Mesenchymal stem cell (in vitro differentiated cells and primary cell): ENCODE data around the gene FAM168B.
A peak's percentile ranks its signal among the peaks of the same experiment; 100 is the strongest.

Experiments
- DNase-seq: peaks from one replicate; pipeline ENCODE4 v3.0.0-alpha.2; 2013
- H2AFZ ChIP-seq: one replicate; pipeline ENCODE4 v1.6.1; 2013; ENCODE audit warnings: low read depth, mild to moderate bottlenecking, control low read depth, inconsistent platforms, low read length, moderate library complexity
- H2AK5ac ChIP-seq: 2 replicates; pipeline ENCODE4 v1.6.1; 2013; ENCODE audit warnings: low read length, moderate library complexity, mild to moderate bottlenecking, inconsistent platforms; ENCODE audit not compliant: severe bottlenecking
- H2BK120ac ChIP-seq: one replicate; pipeline ENCODE4 v1.6.1; 2013; ENCODE audit warnings: low read depth, mild to moderate bottlenecking, inconsistent platforms, low read length, moderate library complexity
- H2BK12ac ChIP-seq, 2 experiments: one replicate each; pipeline ENCODE4 v1.6.1; 2013; ENCODE audit warnings: inconsistent platforms in 2 of 2, low read length in 2 of 2, mild to moderate bottlenecking in 2 of 2, moderate library complexity in 2 of 2, control low read depth in 1 of 2
- H2BK15ac ChIP-seq: one replicate; pipeline ENCODE4 v1.6.1; 2013; ENCODE audit warnings: mild to moderate bottlenecking, low read depth, inconsistent platforms; ENCODE audit not compliant: poor library complexity, severe bottlenecking
- H2BK5ac ChIP-seq: 2 replicates; pipeline ENCODE4 v1.6.1; 2013; ENCODE audit warnings: low read depth, mild to moderate bottlenecking, low read length, control low read depth, inconsistent platforms; ENCODE audit not compliant: poor library complexity, severe bottlenecking
- H3K14ac ChIP-seq, 2 experiments: one replicate each; pipeline ENCODE4 v1.6.1; 2013; ENCODE audit warnings: inconsistent platforms in 2 of 2, low read length in 2 of 2, control low read depth in 1 of 2, mild to moderate bottlenecking in 1 of 2, moderate library complexity in 1 of 2
- H3K18ac ChIP-seq, 2 experiments: one replicate each; pipeline ENCODE4 v1.6.1; 2013; ENCODE audit warnings: inconsistent platforms in 2 of 2, low read length in 2 of 2, control low read depth in 1 of 2, low read depth in 1 of 2, mild to moderate bottlenecking in 1 of 2
- H3K23ac ChIP-seq, 2 experiments: one replicate each; pipeline ENCODE4 v1.6.1; 2013; ENCODE audit warnings: inconsistent platforms in 2 of 2, low read length in 2 of 2, mild to moderate bottlenecking in 2 of 2, moderate library complexity in 2 of 2, control low read depth in 1 of 2
- H3K27ac ChIP-seq: 2 replicates; pipeline ENCODE4 v1.5.1; 2013; ENCODE audit warnings: mild to moderate bottlenecking, moderate library complexity, low read length, control low read depth, inconsistent platforms; ENCODE audit not compliant: poor library complexity, severe bottlenecking
- H3K27me3 ChIP-seq, 2 experiments: 2 replicates each; pipeline versions ENCODE4 v1.6.1 to v1.7.0; 2013; ENCODE audit warnings: low read length in 2 of 2, mild to moderate bottlenecking in 2 of 2, moderate library complexity in 2 of 2, control low read depth in 1 of 2, inconsistent platforms in 1 of 2; ENCODE audit not compliant: control insufficient read depth in 1 of 2, insufficient read depth in 1 of 2
- H3K36me3 ChIP-seq, 2 experiments: 2 replicates each; pipeline versions ENCODE4 v1.6.1 to v1.7.0; 2013; ENCODE audit warnings: low read length in 2 of 2, control low read depth in 1 of 2, inconsistent platforms in 1 of 2, low read depth in 1 of 2, mild to moderate bottlenecking in 1 of 2; ENCODE audit not compliant: insufficient read depth in 2 of 2, control insufficient read depth in 1 of 2
- H3K4ac ChIP-seq, 2 experiments: one replicate each; pipeline ENCODE4 v1.6.1; 2013; ENCODE audit warnings: inconsistent platforms in 2 of 2, low read length in 2 of 2, mild to moderate bottlenecking in 2 of 2, moderate library complexity in 2 of 2, control low read depth in 1 of 2, low read depth in 1 of 2
- H3K4me1 ChIP-seq: 2 replicates; pipeline ENCODE4 v1.6.1; 2013; ENCODE audit warnings: low read depth, low read length, control low read depth; ENCODE audit not compliant: control insufficient read depth, insufficient read depth
- H3K4me2 ChIP-seq: 2 replicates; pipeline ENCODE4 v1.6.1; 2013; ENCODE audit warnings: low read length, mild to moderate bottlenecking, inconsistent platforms; ENCODE audit not compliant: poor library complexity, severe bottlenecking
- H3K4me3 ChIP-seq, 2 experiments: 2 replicates each; pipeline versions ENCODE4 v1.5.1 to v1.7.0; 2013; ENCODE audit warnings: low read length in 2 of 2, mild to moderate bottlenecking in 2 of 2, control low read depth in 1 of 2, low read depth in 1 of 2; ENCODE audit not compliant: insufficient read depth in 1 of 2
- H3K79me1 ChIP-seq: replicated peaks from 2 replicates; pipeline ENCODE4 v1.6.1; 2013; ENCODE audit warnings: mild to moderate bottlenecking, control low read depth, low read length, inconsistent platforms; ENCODE audit not compliant: poor library complexity, severe bottlenecking
- H3K9ac ChIP-seq: 2 replicates; pipeline ENCODE4 v1.7.0; 2013; ENCODE audit warnings: mild to moderate bottlenecking, low read length, moderate library complexity
- H3K9me3 ChIP-seq: 2 replicates; pipeline ENCODE4 v1.7.0; 2013; ENCODE audit warnings: mild to moderate bottlenecking, low read length; ENCODE audit not compliant: control insufficient read depth
- H4K8ac ChIP-seq: one replicate; pipeline ENCODE4 v1.6.1; 2013; ENCODE audit warnings: inconsistent platforms, mild to moderate bottlenecking, low read length, moderate library complexity
- H4K91ac ChIP-seq: one replicate; pipeline ENCODE4 v1.6.1; 2013; ENCODE audit warnings: mild to moderate bottlenecking, low read length, inconsistent platforms
- WGBS: methylation state at CpG from one replicate; pipeline ENCODE4 v1.1.7; 2013; ENCODE audit warnings: mixed read lengths; 5-methylcytosine and 5-hydroxymethylcytosine counted together

The FAM168B gene

DNA sequence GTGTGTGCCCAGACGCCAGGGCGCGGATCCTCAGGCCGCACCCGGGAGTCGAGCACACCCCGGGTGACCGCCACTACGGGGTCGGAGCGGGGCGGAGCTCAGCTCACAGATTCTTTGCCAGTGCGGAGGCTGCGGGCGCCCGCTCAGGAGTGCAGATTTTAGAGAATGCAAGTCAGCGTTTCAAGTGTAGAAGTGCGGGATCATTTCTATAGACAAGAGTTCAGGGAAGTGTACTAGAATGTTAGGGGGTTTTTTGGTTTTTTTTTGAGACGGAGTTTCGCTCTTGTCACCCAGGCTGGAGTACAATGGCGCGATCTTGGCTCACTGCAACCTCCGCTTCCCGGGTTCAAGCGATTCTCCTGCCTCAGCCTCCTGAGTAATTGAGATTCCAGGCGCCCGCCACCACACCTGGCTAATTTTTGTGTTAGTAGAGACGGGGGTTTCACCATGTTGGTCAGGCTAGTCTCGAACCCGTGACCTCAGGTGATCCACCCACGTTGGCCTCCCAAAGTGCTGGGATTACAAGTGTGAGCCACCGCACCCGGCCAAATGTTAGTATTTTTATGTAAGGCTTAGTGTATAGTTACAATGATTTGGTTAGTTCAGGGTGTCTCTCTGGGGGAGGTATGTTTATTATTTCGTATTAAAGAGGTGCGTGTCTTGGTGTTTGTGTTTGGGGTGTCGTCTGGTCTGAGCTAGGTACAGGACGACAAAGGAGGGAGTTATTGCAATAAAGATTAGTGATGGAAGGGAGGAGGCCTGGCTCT lies 619 bp upstream of the FAM168B start:
- Histone ChIP-seq H3K27ac (peak overlapping the region; percentile 70), H3K4me1 (peaks cover 3% of the 10 kb centered on the region), H2AFZ (no peak overlapping the region), H3K9me3 (no peaks in the 10 kb centered on the region), H3K23ac (no peak overlapping the region), H2AK5ac (peak overlapping the region; percentile 57), H3K79me1 (no peaks in the 10 kb centered on the region), H3K36me3 (peaks cover 3 to 10% of the 10 kb centered on the region in 2 experiments), H2BK120ac (no peak overlapping the region), H3K4ac (peak overlapping the region in 1 of 2 experiments; percentile 61), H3K4me2 (peak overlapping the region; percentile 68), H2BK15ac (no peak overlapping the region), H4K91ac (no peak overlapping the region), H3K9ac (peak overlapping the region; percentile 89), H3K18ac (peak overlapping the region in 1 of 2 experiments; percentile 24), H4K8ac (no peak overlapping the region), H2BK12ac (no peak overlapping the region), H2BK5ac (peak overlapping the region; percentile 3), H3K27me3 (no peaks in the 10 kb centered on the region), H3K4me3 (peak overlapping the region; percentile 62 to 78), H3K14ac (peak overlapping the region in 1 of 2 experiments; percentile 48)
- WGBS: 15% methylated on average over 37 of the region's 37 CpGs
- DNase-seq: peak; percentile 81

DNA sequence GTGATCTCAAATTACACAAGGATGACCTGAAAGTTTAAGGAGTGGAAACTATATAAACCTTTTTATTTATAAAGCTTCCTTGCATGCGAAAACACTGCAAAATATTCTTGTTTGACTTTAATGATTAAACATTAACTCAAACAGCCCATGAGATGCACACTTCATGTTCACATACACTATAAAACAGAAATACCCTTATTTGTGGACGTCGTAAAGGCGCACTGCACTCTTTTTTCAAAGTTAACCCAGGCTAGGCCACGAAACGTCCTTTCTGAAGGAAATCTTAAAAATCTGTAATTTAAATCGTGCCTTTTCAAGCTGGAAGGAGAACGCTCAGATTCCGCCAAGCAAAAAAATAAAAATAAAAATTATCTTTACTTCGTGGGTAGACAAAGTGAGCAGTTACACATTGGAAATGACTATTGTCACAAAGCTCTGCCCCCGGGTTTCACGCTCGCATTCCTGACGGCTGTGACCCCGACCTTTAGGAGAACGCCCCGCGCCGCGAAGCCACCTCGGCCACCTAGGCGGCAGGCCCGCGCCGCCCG lies 728 bp downstream of the FAM168B start:
- Histone ChIP-seq H2BK12ac (peak overlapping the region in 1 of 2 experiments; percentile 25), H2BK15ac (no peak overlapping the region), H3K36me3 (peaks cover 15 to 17% of the 10 kb centered on the region in 2 experiments), H3K4me2 (peak overlapping the region; percentile 38), H2AFZ (peak overlapping the region; percentile 71), H2BK120ac (peak overlapping the region; percentile 95), H2BK5ac (peak overlapping the region; percentile 82), H2AK5ac (peak overlapping the region; percentile 48), H4K8ac (peak overlapping the region; percentile 99), H3K79me1 (no peaks in the 10 kb centered on the region), H3K23ac (no peak overlapping the region), H3K14ac (peak overlapping the region in 1 of 2 experiments; percentile 99), H3K9me3 (no peaks in the 10 kb centered on the region), H3K18ac (peak overlapping the region; percentile 96 to 100), H3K27me3 (no peaks in the 10 kb centered on the region), H3K9ac (peak overlapping the region; percentile 89), H3K4me3 (peak overlapping the region; percentile 78 to 98), H3K27ac (peak overlapping the region; percentile 79), H4K91ac (peak overlapping the region; percentile 89), H3K4me1 (peaks cover 3% of the 10 kb centered on the region), H3K4ac (peak overlapping the region; percentile 97 to 98)
- WGBS: 4% methylated on average over 11 of the region's 26 CpGs
- DNase-seq: peak; percentile 26

DNA sequence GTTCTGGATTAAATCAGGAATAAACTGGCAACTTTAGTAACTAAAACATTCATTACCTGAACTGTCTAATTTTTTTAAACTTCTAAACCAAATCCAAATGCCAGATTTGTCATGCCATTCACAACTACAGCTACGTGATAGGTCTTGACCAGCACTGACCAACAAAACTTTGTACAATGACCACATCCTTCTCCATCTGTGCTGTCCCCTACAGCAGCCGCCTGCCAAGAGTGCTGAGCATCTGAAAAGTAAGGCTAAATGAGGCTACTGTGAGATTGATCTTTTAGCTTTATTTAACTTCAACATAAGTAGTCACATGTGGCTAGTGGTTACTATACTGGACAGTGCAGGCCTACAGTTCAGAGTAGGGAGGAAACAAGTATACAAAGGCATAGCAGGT lies 7.6 kb downstream of the FAM168B start:
- whole genome bisulfite sequencing: 78% methylated on average over 2 of the region's 2 CpGs
- Histone ChIP-seq H2BK120ac (no peak overlapping the region), H2BK12ac (no peak overlapping the region), H3K79me1 (peaks cover 5% of the 10 kb centered on the region), H3K27me3 (no peaks in the 10 kb centered on the region), H3K27ac (no peak overlapping the region), H4K8ac (no peak overlapping the region), H3K4me2 (no peak overlapping the region), H3K9me3 (no peaks in the 10 kb centered on the region), H3K36me3 (peaks cover 32 to 66% of the 10 kb centered on the region in 2 experiments), H2AFZ (no peak overlapping the region), H2BK5ac (no peak overlapping the region), H2BK15ac (no peak overlapping the region), H3K4me3 (no peak overlapping the region), H2AK5ac (no peak overlapping the region), H3K9ac (peak overlapping the region; percentile 31), H3K14ac (no peak overlapping the region), H3K23ac (no peak overlapping the region), H3K18ac (no peak overlapping the region), H3K4me1 (no peaks in the 10 kb centered on the region), H3K4ac (no peak overlapping the region), H4K91ac (no peak overlapping the region)
- peak; percentile 36 for DNase-seq

DNA sequence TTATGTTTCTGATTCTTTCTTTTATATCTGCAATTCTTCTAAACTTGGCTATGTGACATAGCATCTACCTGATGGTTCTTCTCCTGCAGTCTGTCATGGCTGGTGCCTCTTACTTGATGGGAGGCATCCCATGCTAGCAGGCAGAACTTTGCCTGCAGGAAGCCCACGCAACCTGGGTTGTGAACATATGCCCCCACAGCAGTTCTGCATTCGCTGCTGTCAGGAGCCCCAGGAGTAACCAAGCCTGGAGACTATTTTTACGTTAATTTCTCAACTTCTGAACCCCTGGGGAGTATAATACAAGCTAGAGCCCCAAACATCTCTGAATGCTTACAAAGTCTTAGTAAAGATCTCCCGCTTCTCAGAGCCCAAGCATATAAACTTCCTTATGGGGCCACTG lies 12.1 kb downstream of the FAM168B start:
- Histone ChIP-seq H3K23ac (no peak overlapping the region), H2BK5ac (no peak overlapping the region), H3K79me1 (peaks cover 10% of the 10 kb centered on the region), H3K4me1 (no peaks in the 10 kb centered on the region), H3K9me3 (no peaks in the 10 kb centered on the region), H2AFZ (no peak overlapping the region), H3K4me2 (no peak overlapping the region), H4K8ac (no peak overlapping the region), H2BK15ac (no peak overlapping the region), H3K4me3 (no peak overlapping the region), H4K91ac (no peak overlapping the region), H3K36me3 (peaks cover 48 to 77% of the 10 kb centered on the region in 2 experiments), H2AK5ac (no peak overlapping the region), H3K9ac (no peak overlapping the region), H2BK120ac (no peak overlapping the region), H3K27me3 (no peaks in the 10 kb centered on the region), H3K4ac (no peak overlapping the region), H3K27ac (no peak overlapping the region), H3K18ac (no peak overlapping the region), H3K14ac (no peak overlapping the region), H2BK12ac (no peak overlapping the region)
- no peak for DNase-seq
- WGBS: 89% methylated on average over 4 of the region's 4 CpGs
